Activated CD8-positive, alpha-beta memory T cell treated with anti-CD3 and anti-CD28 coated beads for 36 hours (primary cell): Measurements from ENCODE around the gene CORO7. TPM values are rescaled to one million over a fixed set of nuclear protein-coding genes. Genes with fewer than 3 reads are reported as not detected.

Source experiments
- CTCF ChIA-PET: fragments of 350-600 bp; sonication (Branson Sonifier 250); formaldehyde crosslinking; loops from one replicate; lab custom pipeline; 2021; ENCODE audit warnings: antibody characterized with exemption; lab: Charles Lee
- POLR2A ChIA-PET: fragments of 350-600 bp; sonication (Branson Sonifier 250); formaldehyde crosslinking; loops from one replicate; lab custom pipeline; 2021; ENCODE audit warnings: antibody characterized with exemption; lab: Charles Lee
- total RNA-seq, 2 experiments: library from RNA; stranded (reverse); gene quantifications; one replicate each; pipeline ENCODE4 v1.2.3, GENCODE V29; 2021

The CORO7 gene
- total RNA-seq, 2 experiments from 2014 or later, result 80.2 to 86.3 TPM

- POLR2A ChIA-PET, result interaction anchor here (0.6 kb wide), 1 partner anchor 1784 kb away, joined by 3 read pairs; the partner anchor contains the start of gene CEMP1
Observed at GRCh38 chr16:4315186-4316107, 100.9 kb downstream of the CORO7 start, which contains the start of gene GLIS2. GLIS2 (plus strand) TSS chr16:4316067; CDS start chr16:4332281, 16,214 bp downstream.

GRCh38 chr16:4314532-4315185 is 101.7 kb downstream of the CORO7 start:
- ChIA-PET CTCF (interaction anchor here (1.1 kb wide), 1 partner anchor 46 kb away, joined by 3 read pairs; no protein-coding TSS in a partner anchor), POLR2A (interaction anchor here (0.6 kb wide), 1 partner anchor 1784 kb away, joined by 3 read pairs; the partner anchor contains the start of gene CEMP1)

More at GRCh38 chr16:4315186-4316107, 100.9 kb downstream of the CORO7 start, which contains the start of gene GLIS2:
- CTCF ChIA-PET, result interaction anchor here (1.1 to 2.2 kb wide), 2 partner anchors 8 to 47 kb away, joined by 3 to 9 read pairs; no protein-coding TSS in a partner anchor

- CTCF ChIA-PET, result no interaction called here
- POLR2A ChIA-PET, result interaction anchor here (0.7 kb wide), 1 partner anchor 124 kb away, joined by 4 read pairs; no protein-coding TSS in a partner anchor
Observed at GRCh38 chr16:4313563-4314531, 102.5 kb downstream of the CORO7 start.

GRCh38 chr16:4309833-4310266 is 106.5 kb downstream of the CORO7 start:
- POLR2A ChIA-PET, result no interaction called here
- CTCF ChIA-PET, result interaction anchor here (0.5 to 4.2 kb wide), 13 partner anchors 8 to 306 kb away, joined by 3 to 20 read pairs (median 3); partner anchors contain the start of gene TFAP4

GRCh38 chr16:4309102-4309832 is 107.1 kb downstream of the CORO7 start:
- ChIA-PET POLR2A (interaction anchor here (0.7 to 0.9 kb wide), 2 partner anchors 19 to 35 kb away, joined by 3 read pairs; no protein-coding TSS in a partner anchor), CTCF (interaction anchor here (0.5 to 4.2 kb wide), 14 partner anchors 9 to 307 kb away, joined by 3 to 20 read pairs (median 3); partner anchors contain the start of gene TFAP4)

GRCh38 chr16:4307215-4308037 is 109.0 kb downstream of the CORO7 start:
- CTCF ChIA-PET, result interaction anchor here (0.7 to 3.3 kb wide), 7 partner anchors 9 to 54 kb away, joined by 3 to 16 read pairs (median 4); partner anchors contain the start of genes GLIS2 and TFAP4
- POLR2A ChIA-PET, result interaction anchor here (0.9 to 1.1 kb wide), 2 partner anchors 37 to 54 kb away, joined by 3 read pairs; no protein-coding TSS in a partner anchor

- CTCF ChIA-PET, result interaction anchor here (0.7 to 2.6 kb wide), 6 partner anchors 10 to 53 kb away, joined by 3 to 9 read pairs (median 4); partner anchors contain the start of genes GLIS2 and TFAP4
Observed at GRCh38 chr16:4306470-4307214, 109.8 kb downstream of the CORO7 start.

More at GRCh38 chr16:4306470-4307214, 109.8 kb downstream of the CORO7 start:
- POLR2A ChIA-PET, result interaction anchor here (0.5 to 1.5 kb wide), 4 partner anchors 34 to 45 kb away, joined by 3 read pairs; partner anchors contain the start of gene TFAP4

Other genes starting within 250 kb of the CORO7 start
- gene SRL, start 174.5 kb downstream of the CORO7 start, total RNA-seq, result not detected
- gene TFAP4, start 143.6 kb downstream of the CORO7 start, total RNA-seq, result 10 to 100 TPM; 43.3 to 44.4 TPM
- gene GLIS2, start 100.5 kb downstream of the CORO7 start, total RNA-seq, result under 1 TPM; 0.15 to 0.25 TPM
- 10 to 100 TPM; 72.6 to 73.8 TPM for gene PAM16, start 65.3 kb downstream of the CORO7 start, total RNA-seq
- gene VASN, start 44.7 kb downstream of the CORO7 start, total RNA-seq, result under 1 TPM; 0.13 TPM
- gene DNAJA3, start 9.3 kb upstream of the CORO7 start, total RNA-seq, result 100 to 1,000 TPM; 109 to 111 TPM
- 10 to 100 TPM; 67.8 to 70.8 TPM for gene NMRAL1, start 58.0 kb upstream of the CORO7 start, total RNA-seq
- gene HMOX2, start 59.8 kb upstream of the CORO7 start, total RNA-seq, result 10 to 100 TPM; 92.9 to 94.6 TPM
- 10 to 100 TPM; 38.7 to 39.3 TPM for gene CDIP1, start 122.2 kb upstream of the CORO7 start, total RNA-seq
- gene C16orf96, start 139.7 kb upstream of the CORO7 start, total RNA-seq, result under 1 TPM; 0.08 to 0.11 TPM
- 10 to 100 TPM; 19.5 to 21.0 TPM for gene UBALD1, start 198.3 kb upstream of the CORO7 start, total RNA-seq
- 10 to 100 TPM; 61.9 to 64.2 TPM for gene MGRN1, start 208.2 kb upstream of the CORO7 start, total RNA-seq